ENCODE measurements around the gene MSI1. TPM values are rescaled to one million over a fixed set of nuclear protein-coding genes. Genes with fewer than 3 reads are reported as not detected.

MSI1 gene
- total RNA-seq, result 1 to 10 TPM in 1 of 2 donors, under 1 TPM in 1; 0.66 to 1.3 TPM

DNA sequence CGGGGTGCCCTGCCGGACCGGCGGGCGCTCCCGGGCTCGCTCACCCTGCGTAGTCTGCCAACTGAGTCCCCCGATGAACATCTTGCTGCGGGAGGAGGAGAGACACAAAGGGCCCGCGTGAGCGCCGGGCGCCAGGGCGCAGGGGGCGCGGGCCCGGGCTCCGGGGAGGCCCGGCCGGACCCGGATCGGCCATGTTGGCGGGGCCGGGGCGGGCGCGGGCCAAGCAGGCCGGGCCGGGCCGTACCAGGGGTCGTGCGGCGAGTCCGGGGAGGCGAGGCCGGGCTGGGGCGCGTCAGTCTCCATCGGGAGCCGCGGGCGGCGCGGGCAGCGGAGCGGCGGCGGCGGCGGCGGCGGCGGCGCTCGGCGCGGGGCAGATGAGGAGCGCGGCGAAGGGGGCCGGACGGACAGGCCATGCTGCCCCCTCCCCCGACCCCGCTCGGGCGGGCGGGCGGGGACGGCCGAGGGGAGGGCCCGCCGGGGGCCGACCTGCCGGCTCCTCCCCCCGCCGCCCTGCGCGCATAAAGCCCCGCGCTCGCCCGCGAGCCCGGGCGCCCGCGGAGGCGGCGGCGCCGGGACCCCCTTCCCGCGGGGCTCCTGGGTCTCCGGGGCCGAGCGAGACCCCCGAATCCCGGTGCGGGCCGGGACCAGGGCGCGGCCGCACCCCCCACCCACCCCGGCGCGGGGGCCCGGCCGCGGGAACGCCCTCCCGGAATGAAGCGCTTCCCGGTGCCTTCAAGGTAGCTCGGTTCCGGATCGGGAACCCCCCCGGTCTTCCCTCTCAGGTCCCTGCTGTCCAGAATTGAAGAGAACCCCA is at the start of gene MSI1:
TSS of gene MSI1 (minus strand) at position 376 of the 814 bp plus-strand sequence. CDS start at position 303, 73 bp downstream.
- H3K4me1 ChIP-seq, result peaks cover 46% of the 10 kb centered on the region

GRCh38 chr12:120417917-120418580 is 49.1 kb upstream of the MSI1 start:
- Histone ChIP-seq H3K4me3 (no peak overlapping the region), H3K9me3 (no peaks in the 10 kb centered on the region), H3K36me3 (replicated peaks in 1 of 2; ENCODE audit: insufficient read depth in 1 of 2, low read depth in 2 of 2) (no peaks in the 10 kb centered on the region), H3K4me1 (peaks cover 11% of the 10 kb centered on the region), H3K27ac (no peak overlapping the region), H3K27me3 (no peaks in the 10 kb centered on the region)
- ATAC-seq, result no peak
- 88 to 90% methylated on average over 4 of the region's 4 CpGs for WGBS, 2 donors
- DNase-seq, result no peak
- intact Hi-C loops (cut with DNase I), result no loop called here
- TF ChIP-seq POLR2A (IDR thresholded peaks at IDR 0.05), result no peak
- TF ChIP-seq CTCF (IDR thresholded peaks at IDR 0.05), result no peak

More for the DNA sequence above, at the start of gene MSI1:
- no peaks in the 10 kb centered on the region for H3K9me3 ChIP-seq
- ATAC-seq (peak; percentile 47), DNase-seq (peak in 2 of 4 donors; percentile 29 to 54)
- TF ChIP-seq CTCF (IDR thresholded peaks at IDR 0.05) (no peak), POLR2A (IDR thresholded peaks at IDR 0.05) (no peak)
- no peaks in the 10 kb centered on the region for H3K27me3 ChIP-seq
- intact Hi-C loops (cut with DNase I), result no loop called here
- WGBS, 2 donors, result 1% methylated on average over 82 of the region's 119 CpGs; no CpG with 5 or more reads in 1 of the 2 donors
- H3K4me3 ChIP-seq, result peak within 1 kb of the TSS; percentile 12 to 47
- peak within 1 kb of the TSS; percentile 33 to 72 (median 60) for H3K27ac ChIP-seq
- no peaks in the 10 kb centered on the region for H3K36me3 ChIP-seq (replicated peaks in 1 of 2; ENCODE audit: insufficient read depth in 1 of 2, low read depth in 2 of 2)

- intact Hi-C loops (cut with DNase I), result no loop called here
- H3K36me3 ChIP-seq (replicated peaks in 1 of 2; ENCODE audit: insufficient read depth in 1 of 2, low read depth in 2 of 2), result no peaks in the 10 kb centered on the region
- ATAC-seq, result no peak
- no peaks in the 10 kb centered on the region for H3K27me3 ChIP-seq
- H3K4me3 ChIP-seq, result no peak overlapping the region
- WGBS, 2 donors, result 81 to 83% methylated on average over 7 of the region's 7 CpGs
- no peak for TF ChIP-seq CTCF (IDR thresholded peaks at IDR 0.05)
- no peak for TF ChIP-seq POLR2A (IDR thresholded peaks at IDR 0.05)
- H3K9me3 ChIP-seq, result no peaks in the 10 kb centered on the region
- H3K4me1 ChIP-seq, result peaks cover 11% of the 10 kb centered on the region
- no peak for DNase-seq
- no peak overlapping the region for H3K27ac ChIP-seq
These were observed 47.7 kb upstream of the MSI1 start for GRCh38 chr12:120416490-120417216.

- Histone ChIP-seq H3K27ac (peak overlapping the region in 3 of 4 donors; percentile 52 to 79 (median 70)), H3K27me3 (no peaks in the 10 kb centered on the region), H3K4me1 (peaks cover 11% of the 10 kb centered on the region), H3K4me3 (no peak overlapping the region), H3K36me3 (replicated peaks in 1 of 2; ENCODE audit: insufficient read depth in 1 of 2, low read depth in 2 of 2) (no peaks in the 10 kb centered on the region), H3K9me3 (no peaks in the 10 kb centered on the region)
- peak; percentile 98 for ATAC-seq
- intact Hi-C loops (cut with DNase I), result no loop called here
- TF ChIP-seq CTCF (IDR thresholded peaks at IDR 0.05) (no peak), POLR2A (IDR thresholded peaks at IDR 0.05) (peak in 1 of 3 donors; percentile 47)
- DNase-seq, result peak; percentile 68 to 86 (median 83)
- 27 to 37% methylated on average over 5 to 13 of the region's 13 CpGs for WGBS, 2 donors
These were observed 45.1 kb upstream of the MSI1 start for GRCh38 chr12:120413901-120414695.

Measured in body of pancreas (tissue), 4 donors.